H1 (cell line): ENCODE data around the gene TACC2. TPM values are rescaled to one million over a fixed set of nuclear protein-coding genes. Genes with fewer than 3 reads are reported as not detected.

Source experiments
- EZH2 ChIP-seq: fragments of 200-600 bp; sonication (generic); IDR thresholded peaks from 2 replicates; pipeline ENCODE4 v1.7.1; 2012; ENCODE audit warnings: low read depth, mild to moderate bottlenecking, moderate library complexity, low read length, inconsistent platforms; ENCODE audit not compliant: severe bottlenecking
- HDAC2 ChIP-seq, 2 experiments: fragments of 300-600 bp in 1 of 2; sonication (generic) in 1 of 2; IDR thresholded peaks; 2 replicates each; pipeline ENCODE4 v1.6.1; 2011 to 2012; ENCODE audit warnings: low read depth in 2 of 2, low read length in 2 of 2, mild to moderate bottlenecking in 2 of 2, moderate library complexity in 2 of 2, borderline replicate concordance in 1 of 2, inconsistent platforms in 1 of 2
- KDM1A ChIP-seq: fragments of 200-600, 300-600 bp; sonication (generic); IDR thresholded peaks from 2 replicates; pipeline ENCODE4 v1.7.1; 2016; ENCODE audit warnings: mild to moderate bottlenecking, low read length, borderline replicate concordance
- RAD21 ChIP-seq, 2 experiments: IDR thresholded peaks in 1 of 2; conservative IDR thresholded peaks in 1 of 2; 2 replicates each; pipeline ENCODE4 v1.6.1; 2011; ENCODE audit warnings: low read depth in 2 of 2, low read length in 2 of 2, improper control_type of control experiment in 1 of 2, inconsistent platforms in 1 of 2, mild to moderate bottlenecking in 1 of 2, moderate library complexity in 1 of 2
- SP1 ChIP-seq: IDR thresholded peaks from 2 replicates; pipeline ENCODE4 v1.6.1; 2011; ENCODE audit warnings: low read depth, low read length
- TBP ChIP-seq: IDR thresholded peaks from 2 replicates; pipeline ENCODE4 v1.6.1; 2011; ENCODE audit warnings: low read depth, low read length, improper control_type of control experiment
- TCF12 ChIP-seq: IDR thresholded peaks from 2 replicates; pipeline ENCODE4 v1.6.1; 2011; ENCODE audit warnings: low read depth, mild to moderate bottlenecking, low read length
- polyA plus RNA-seq, 7 experiments: library from polyadenylated mRNA; depleted of rRNA in 3 of 7; stranded (reverse) in 5 of 7; unstranded in 2 of 7; fragments of >200 nt in 5 of 7; fragments of 200-250 nt in 2 of 7; gene quantifications; 1 replicate in 5 of 7; 2 replicates in 1 of 7; 4 replicates in 1 of 7; pipeline versions ENCODE4 v1.2.1 to v1.2.3, GENCODE V29; 2011 to 2013; ENCODE audit warnings: missing spikeins in 2 of 7, mixed read lengths in 2 of 7
- total RNA-seq: library from RNA; stranded (reverse); fragmentation: NEBNext Ultra II Directional; extraction: Animal tissue kit (Norgen Biotek cat#: 25700); gene quantifications from 2 replicates; pipeline ENCODE4 v1.2.1, GENCODE V29; 2021
- TF ChIP-seq, protein P1 (sequence below): fragments of 300-600 bp; sonication (generic); IDR thresholded peaks from 2 replicates; pipeline ENCODE4 v1.7.1; 2012; ENCODE audit warnings: low read length, moderate library complexity, mild to moderate bottlenecking, inconsistent platforms; ENCODE audit not compliant: insufficient replicate concordance

The TACC2 gene
- total and polyA plus RNA-seq, 2 of the 8 experiments (the other 6 are each of a cell fraction or from before 2014, with no cell fraction given), result 21.2 to 46.6 TPM

DNA sequence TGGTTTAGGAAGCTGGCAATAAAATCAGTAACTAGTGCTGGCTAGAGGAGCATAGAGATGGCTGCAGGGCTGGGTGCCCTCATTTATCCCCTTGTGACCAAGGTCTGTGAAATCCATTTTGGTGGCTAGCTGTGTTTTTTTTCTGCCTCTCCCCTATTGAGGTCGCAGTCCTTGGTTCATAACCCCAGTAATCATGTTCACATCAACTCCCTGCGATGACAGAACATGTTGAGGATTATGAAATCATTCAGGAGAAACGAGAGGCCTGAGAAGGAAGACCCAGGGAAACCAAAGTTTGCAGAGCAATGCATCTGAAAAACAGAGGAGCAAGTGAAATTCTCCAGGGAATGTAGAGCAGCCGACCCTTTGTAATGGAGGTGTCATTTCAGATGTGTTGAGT, 126.9 kb downstream of the TACC2 start (continued):
- TF ChIP-seq, protein P1, sequence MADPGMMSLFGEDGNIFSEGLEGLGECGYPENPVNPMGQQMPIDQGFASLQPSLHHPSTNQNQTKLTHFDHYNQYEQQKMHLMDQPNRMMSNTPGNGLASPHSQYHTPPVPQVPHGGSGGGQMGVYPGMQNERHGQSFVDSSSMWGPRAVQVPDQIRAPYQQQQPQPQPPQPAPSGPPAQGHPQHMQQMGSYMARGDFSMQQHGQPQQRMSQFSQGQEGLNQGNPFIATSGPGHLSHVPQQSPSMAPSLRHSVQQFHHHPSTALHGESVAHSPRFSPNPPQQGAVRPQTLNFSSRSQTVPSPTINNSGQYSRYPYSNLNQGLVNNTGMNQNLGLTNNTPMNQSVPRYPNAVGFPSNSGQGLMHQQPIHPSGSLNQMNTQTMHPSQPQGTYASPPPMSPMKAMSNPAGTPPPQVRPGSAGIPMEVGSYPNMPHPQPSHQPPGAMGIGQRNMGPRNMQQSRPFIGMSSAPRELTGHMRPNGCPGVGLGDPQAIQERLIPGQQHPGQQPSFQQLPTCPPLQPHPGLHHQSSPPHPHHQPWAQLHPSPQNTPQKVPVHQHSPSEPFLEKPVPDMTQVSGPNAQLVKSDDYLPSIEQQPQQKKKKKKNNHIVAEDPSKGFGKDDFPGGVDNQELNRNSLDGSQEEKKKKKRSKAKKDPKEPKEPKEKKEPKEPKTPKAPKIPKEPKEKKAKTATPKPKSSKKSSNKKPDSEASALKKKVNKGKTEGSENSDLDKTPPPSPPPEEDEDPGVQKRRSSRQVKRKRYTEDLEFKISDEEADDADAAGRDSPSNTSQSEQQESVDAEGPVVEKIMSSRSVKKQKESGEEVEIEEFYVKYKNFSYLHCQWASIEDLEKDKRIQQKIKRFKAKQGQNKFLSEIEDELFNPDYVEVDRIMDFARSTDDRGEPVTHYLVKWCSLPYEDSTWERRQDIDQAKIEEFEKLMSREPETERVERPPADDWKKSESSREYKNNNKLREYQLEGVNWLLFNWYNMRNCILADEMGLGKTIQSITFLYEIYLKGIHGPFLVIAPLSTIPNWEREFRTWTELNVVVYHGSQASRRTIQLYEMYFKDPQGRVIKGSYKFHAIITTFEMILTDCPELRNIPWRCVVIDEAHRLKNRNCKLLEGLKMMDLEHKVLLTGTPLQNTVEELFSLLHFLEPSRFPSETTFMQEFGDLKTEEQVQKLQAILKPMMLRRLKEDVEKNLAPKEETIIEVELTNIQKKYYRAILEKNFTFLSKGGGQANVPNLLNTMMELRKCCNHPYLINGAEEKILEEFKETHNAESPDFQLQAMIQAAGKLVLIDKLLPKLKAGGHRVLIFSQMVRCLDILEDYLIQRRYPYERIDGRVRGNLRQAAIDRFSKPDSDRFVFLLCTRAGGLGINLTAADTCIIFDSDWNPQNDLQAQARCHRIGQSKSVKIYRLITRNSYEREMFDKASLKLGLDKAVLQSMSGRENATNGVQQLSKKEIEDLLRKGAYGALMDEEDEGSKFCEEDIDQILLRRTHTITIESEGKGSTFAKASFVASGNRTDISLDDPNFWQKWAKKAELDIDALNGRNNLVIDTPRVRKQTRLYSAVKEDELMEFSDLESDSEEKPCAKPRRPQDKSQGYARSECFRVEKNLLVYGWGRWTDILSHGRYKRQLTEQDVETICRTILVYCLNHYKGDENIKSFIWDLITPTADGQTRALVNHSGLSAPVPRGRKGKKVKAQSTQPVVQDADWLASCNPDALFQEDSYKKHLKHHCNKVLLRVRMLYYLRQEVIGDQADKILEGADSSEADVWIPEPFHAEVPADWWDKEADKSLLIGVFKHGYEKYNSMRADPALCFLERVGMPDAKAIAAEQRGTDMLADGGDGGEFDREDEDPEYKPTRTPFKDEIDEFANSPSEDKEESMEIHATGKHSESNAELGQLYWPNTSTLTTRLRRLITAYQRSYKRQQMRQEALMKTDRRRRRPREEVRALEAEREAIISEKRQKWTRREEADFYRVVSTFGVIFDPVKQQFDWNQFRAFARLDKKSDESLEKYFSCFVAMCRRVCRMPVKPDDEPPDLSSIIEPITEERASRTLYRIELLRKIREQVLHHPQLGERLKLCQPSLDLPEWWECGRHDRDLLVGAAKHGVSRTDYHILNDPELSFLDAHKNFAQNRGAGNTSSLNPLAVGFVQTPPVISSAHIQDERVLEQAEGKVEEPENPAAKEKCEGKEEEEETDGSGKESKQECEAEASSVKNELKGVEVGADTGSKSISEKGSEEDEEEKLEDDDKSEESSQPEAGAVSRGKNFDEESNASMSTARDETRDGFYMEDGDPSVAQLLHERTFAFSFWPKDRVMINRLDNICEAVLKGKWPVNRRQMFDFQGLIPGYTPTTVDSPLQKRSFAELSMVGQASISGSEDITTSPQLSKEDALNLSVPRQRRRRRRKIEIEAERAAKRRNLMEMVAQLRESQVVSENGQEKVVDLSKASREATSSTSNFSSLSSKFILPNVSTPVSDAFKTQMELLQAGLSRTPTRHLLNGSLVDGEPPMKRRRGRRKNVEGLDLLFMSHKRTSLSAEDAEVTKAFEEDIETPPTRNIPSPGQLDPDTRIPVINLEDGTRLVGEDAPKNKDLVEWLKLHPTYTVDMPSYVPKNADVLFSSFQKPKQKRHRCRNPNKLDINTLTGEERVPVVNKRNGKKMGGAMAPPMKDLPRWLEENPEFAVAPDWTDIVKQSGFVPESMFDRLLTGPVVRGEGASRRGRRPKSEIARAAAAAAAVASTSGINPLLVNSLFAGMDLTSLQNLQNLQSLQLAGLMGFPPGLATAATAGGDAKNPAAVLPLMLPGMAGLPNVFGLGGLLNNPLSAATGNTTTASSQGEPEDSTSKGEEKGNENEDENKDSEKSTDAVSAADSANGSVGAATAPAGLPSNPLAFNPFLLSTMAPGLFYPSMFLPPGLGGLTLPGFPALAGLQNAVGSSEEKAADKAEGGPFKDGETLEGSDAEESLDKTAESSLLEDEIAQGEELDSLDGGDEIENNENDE, result no peak
- TF ChIP-seq TBP (no peak), HDAC2 (IDR thresholded peaks at IDR 0.05; ENCODE audit: borderline replicate concordance in 1 of 2, low read depth in 2 of 2, low read length in 2 of 2) (no peak), RAD21 (IDR thresholded peaks at IDR 0.05 in 1 of 2, conservative IDR thresholded peaks at IDR 0.05 in 1 of 2; ENCODE audit: low read depth in 2 of 2, low read length in 2 of 2) (no peak), EZH2 (no peak), SP1 (no peak), TCF12 (no peak), KDM1A (no peak)
- TF ChIP-seq, all 59 proteins: peak for 0
